BJ (cell line): ENCODE data around the gene CCNE1. TPM values are rescaled to one million over a fixed set of nuclear protein-coding genes. Genes with fewer than 3 reads are reported as not detected.

Experiments
- CTCF ChIA-PET: fragments of 350-600 bp; formaldehyde crosslinking; extraction: SDS; loops from one replicate; lab custom pipeline; 2021; ENCODE audit warnings: antibody characterized with exemption, inconsistent platforms; lab: Yijun Ruan, JAX
- POLR2A ChIA-PET: fragments of 300-600 bp; sonication (Branson Sonifier 250); formaldehyde crosslinking; extraction: SDS; loops from one replicate; lab custom pipeline; 2021; ENCODE audit warnings: antibody characterized with exemption; lab: Charles Lee
- DNase-seq: peaks from one replicate; pipeline ENCODE4 v3.0.0-alpha.2; 2011; ENCODE audit warnings: low read depth
- H3K27me3 ChIP-seq: 2 replicates; pipeline ENCODE4 v1.6.0; 2011; ENCODE audit warnings: low read length; ENCODE audit not compliant: control insufficient read depth, insufficient read depth
- H3K36me3 ChIP-seq: 2 replicates; pipeline ENCODE4 v1.5.1; 2011; ENCODE audit warnings: low read length; ENCODE audit not compliant: control insufficient read depth, insufficient read depth
- H3K4me3 ChIP-seq: 2 replicates; pipeline ENCODE4 v1.5.1; 2011; ENCODE audit warnings: low read depth, mild to moderate bottlenecking, control low read depth, low read length
- CTCF ChIP-seq: IDR thresholded peaks from 2 replicates; pipeline ENCODE4 v1.5.1; 2011; ENCODE audit warnings: low read depth, mild to moderate bottlenecking, control low read depth, inconsistent platforms, low read length, moderate library complexity; ENCODE audit not compliant: insufficient read depth
- polyA plus RNA-seq: library from polyadenylated mRNA; depleted of rRNA; stranded (reverse); fragments of >200 nt; gene quantifications from 2 replicates; pipeline ENCODE4 v1.2.3, GENCODE V29; 2011

Gene CCNE1
- polyA plus RNA-seq, 1 experiment, result 5.0 TPM

DNA sequence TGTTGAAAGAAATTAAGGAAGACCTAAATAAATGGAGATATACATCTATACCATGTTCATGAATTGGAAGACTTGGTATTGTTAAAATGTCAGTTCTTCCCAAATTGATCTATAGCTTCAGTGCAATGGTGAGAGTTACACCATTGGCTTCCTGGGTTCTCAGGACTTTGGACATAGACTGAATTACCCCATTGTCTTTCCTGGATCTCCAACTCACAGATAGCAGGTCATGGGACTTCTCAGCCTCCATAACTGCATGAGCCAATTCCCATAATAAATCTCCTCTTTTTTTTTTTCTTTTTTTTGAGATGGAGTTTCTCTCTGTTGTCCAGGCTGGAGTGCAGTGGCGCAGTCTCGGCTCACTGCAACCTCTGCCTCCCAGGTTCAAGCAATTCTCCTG, 38.7 kb downstream of the CCNE1 start:
- DNase-seq, result no peak
- Histone ChIP-seq H3K36me3 (no peaks in the 10 kb centered on the region), H3K27me3 (peaks cover 2% of the 10 kb centered on the region; the same call in 1 of the 2 replicates), H3K4me3 (no peak overlapping the region)
- no peak for TF ChIP-seq CTCF
- ChIA-PET POLR2A (no interaction called here), CTCF (interaction anchor here (1.4 kb wide), 1 partner anchor 90 kb away, joined by 4 read pairs; no protein-coding TSS in a partner anchor)

GRCh38 chr19:29851769-29852521, 40.2 kb downstream of the CCNE1 start:
- CTCF ChIA-PET, result no interaction called here
- H3K4me3 ChIP-seq, result no peak overlapping the region
- no peak for DNase-seq
- H3K36me3 ChIP-seq, result no peaks in the 10 kb centered on the region
- peaks cover 2% of the 10 kb centered on the region; the same call in 1 of the 2 replicates for H3K27me3 ChIP-seq
- TF ChIP-seq CTCF, result no peak
- POLR2A ChIA-PET, result no interaction called here

DNA sequence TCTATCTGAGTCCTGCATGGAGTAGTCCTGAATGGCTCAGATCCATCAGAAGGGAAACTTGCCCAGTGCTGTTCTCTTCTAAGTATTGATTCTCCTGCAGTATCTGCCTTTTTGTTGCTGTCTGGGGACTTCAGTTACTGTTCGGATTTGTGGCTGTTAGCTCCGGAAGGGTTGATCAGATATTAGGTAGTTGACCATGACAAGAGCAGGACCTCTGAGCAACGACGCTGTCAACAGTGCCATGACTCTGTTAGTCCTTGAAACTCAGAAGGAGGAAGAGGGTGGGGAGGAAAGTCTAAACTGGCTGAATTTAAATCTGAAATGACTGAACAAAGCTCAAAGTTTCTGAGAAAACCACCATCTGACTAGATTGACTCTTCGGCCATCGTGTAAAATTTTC, 42.2 kb downstream of the CCNE1 start:
- CTCF ChIA-PET, result interaction anchor here (0.9 kb wide), 1 partner anchor 19 kb away, joined by 4 read pairs; no protein-coding TSS in a partner anchor

GRCh38 chr19:29855087-29855486, 43.3 kb downstream of the CCNE1 start:
- no peak for DNase-seq
- CTCF ChIA-PET, result no interaction called here
- Histone ChIP-seq H3K27me3 (no peaks in the 10 kb centered on the region), H3K4me3 (no peak overlapping the region), H3K36me3 (no peaks in the 10 kb centered on the region)
- TF ChIP-seq CTCF, result no peak
- POLR2A ChIA-PET, result no interaction called here

More for the DNA sequence above, 42.2 kb downstream of the CCNE1 start:
- peaks cover 2% of the 10 kb centered on the region; the same call in 1 of the 2 replicates for H3K27me3 ChIP-seq
- no peak for DNase-seq
- no peak overlapping the region for H3K4me3 ChIP-seq
- POLR2A ChIA-PET, result no interaction called here
- H3K36me3 ChIP-seq, result no peaks in the 10 kb centered on the region
- TF ChIP-seq CTCF, result no peak

GRCh38 chr19:29855741-29856500, 44.1 kb downstream of the CCNE1 start:
- Histone ChIP-seq H3K4me3 (no peak overlapping the region), H3K27me3 (no peaks in the 10 kb centered on the region), H3K36me3 (no peaks in the 10 kb centered on the region)
- POLR2A ChIA-PET, result no interaction called here
- TF ChIP-seq CTCF, result no peak
- CTCF ChIA-PET, result no interaction called here
- DNase-seq, result no peak
